Bronchial epithelial cell (primary cell): ENCODE data around the gene GIGYF2. TPM values are rescaled to one million over a fixed set of nuclear protein-coding genes. Genes with fewer than 3 reads are reported as not detected.

ENCODE experiments used
- DNase-seq: peaks from one replicate; pipeline ENCODE4 v3.0.0-alpha.2; 2010; ENCODE audit warnings: low read depth
- FAIRE-seq: peaks from 2 replicates; lab custom pipeline; 2011; peaks lifted over from hg19 to GRCh38; lab: Jason Lieb, UNC
- H3K27me3 ChIP-seq: 2 replicates; pipeline ENCODE4 v1.5.1; 2011; ENCODE audit warnings: low read length; ENCODE audit not compliant: control insufficient read depth, insufficient read depth
- H3K36me3 ChIP-seq: 2 replicates; pipeline ENCODE4 v1.5.1; 2011; ENCODE audit warnings: low read length; ENCODE audit not compliant: control insufficient read depth, insufficient read depth
- H3K4me3 ChIP-seq: 2 replicates; pipeline ENCODE4 v1.5.1; 2011; ENCODE audit warnings: mild to moderate bottlenecking, low read depth, low read length, control low read depth
- total RNA-seq: library from RNA; depleted of rRNA; stranded (reverse); fragments of >200 nt; gene quantifications from 2 replicates; pipeline ENCODE4 v1.2.1, GENCODE V29; 2014
- TF ChIP-seq, protein P1 (sequence below): IDR thresholded peaks from 2 replicates; pipeline ENCODE4 v1.5.1; 2011; ENCODE audit warnings: mild to moderate bottlenecking, moderate library complexity, low read length, control low read depth, inconsistent platforms; ENCODE audit not compliant: insufficient read depth, severe bottlenecking

GIGYF2 gene
- total RNA-seq, 1 donor from 2014 or later: 44.0 TPM

GRCh38 chr2:232836934-232837333 is 139.8 kb downstream of the GIGYF2 start:
- FAIRE-seq (peak; percentile 18), DNase-seq (no peak)
- TF ChIP-seq, protein P1, sequence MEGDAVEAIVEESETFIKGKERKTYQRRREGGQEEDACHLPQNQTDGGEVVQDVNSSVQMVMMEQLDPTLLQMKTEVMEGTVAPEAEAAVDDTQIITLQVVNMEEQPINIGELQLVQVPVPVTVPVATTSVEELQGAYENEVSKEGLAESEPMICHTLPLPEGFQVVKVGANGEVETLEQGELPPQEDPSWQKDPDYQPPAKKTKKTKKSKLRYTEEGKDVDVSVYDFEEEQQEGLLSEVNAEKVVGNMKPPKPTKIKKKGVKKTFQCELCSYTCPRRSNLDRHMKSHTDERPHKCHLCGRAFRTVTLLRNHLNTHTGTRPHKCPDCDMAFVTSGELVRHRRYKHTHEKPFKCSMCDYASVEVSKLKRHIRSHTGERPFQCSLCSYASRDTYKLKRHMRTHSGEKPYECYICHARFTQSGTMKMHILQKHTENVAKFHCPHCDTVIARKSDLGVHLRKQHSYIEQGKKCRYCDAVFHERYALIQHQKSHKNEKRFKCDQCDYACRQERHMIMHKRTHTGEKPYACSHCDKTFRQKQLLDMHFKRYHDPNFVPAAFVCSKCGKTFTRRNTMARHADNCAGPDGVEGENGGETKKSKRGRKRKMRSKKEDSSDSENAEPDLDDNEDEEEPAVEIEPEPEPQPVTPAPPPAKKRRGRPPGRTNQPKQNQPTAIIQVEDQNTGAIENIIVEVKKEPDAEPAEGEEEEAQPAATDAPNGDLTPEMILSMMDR: no peak
- Histone ChIP-seq H3K36me3 (peaks cover 15% of the 10 kb centered on the region), H3K27me3 (no peaks in the 10 kb centered on the region), H3K4me3 (no peak overlapping the region)

GRCh38 chr2:232838406-232838874 is 141.3 kb downstream of the GIGYF2 start:
- FAIRE-seq (no peak), DNase-seq (peak; percentile 48)
- TF ChIP-seq, protein P1: no peak
- Histone ChIP-seq H3K36me3 (peaks cover 10% of the 10 kb centered on the region), H3K27me3 (no peaks in the 10 kb centered on the region), H3K4me3 (no peak overlapping the region)

DNA sequence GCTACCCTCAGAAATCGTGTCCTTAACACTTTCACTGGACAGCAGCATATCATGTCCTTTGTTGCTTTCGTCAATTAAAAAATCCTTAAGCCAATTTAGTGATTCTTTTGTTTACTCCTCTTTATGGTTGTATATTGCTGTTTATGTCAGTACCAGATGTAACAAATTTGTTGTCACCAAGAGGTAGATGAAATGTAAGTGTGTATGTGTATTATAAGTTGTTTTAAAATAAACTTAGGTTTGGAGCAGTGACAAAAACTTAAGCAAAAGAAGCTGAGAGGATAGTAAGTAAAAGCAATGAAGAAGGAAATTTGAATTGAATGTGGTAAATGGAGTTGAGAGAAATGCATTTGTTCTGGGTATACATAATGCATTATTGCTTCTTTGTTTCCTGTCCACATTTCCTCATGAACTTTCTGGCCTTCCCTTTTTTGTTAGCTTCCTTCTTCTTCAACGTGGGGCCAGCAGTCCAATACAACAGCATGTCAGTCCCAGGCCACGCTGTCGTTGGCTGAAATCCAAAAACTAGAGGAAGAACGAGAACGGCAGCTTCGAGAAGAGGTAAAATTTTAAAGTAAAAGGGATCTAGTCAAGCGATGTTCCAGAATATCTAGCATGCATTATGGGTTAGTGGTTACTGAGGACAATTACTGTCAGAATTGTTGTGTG is 142.4 kb downstream of the GIGYF2 start:
- H3K36me3 ChIP-seq: peaks cover 9% of the 10 kb centered on the region
- TF ChIP-seq, protein P1: no peak
- no peaks in the 10 kb centered on the region for H3K27me3 ChIP-seq
- no peak overlapping the region for H3K4me3 ChIP-seq
- FAIRE-seq (no peak), DNase-seq (no peak)

- TF ChIP-seq, protein P1: no peak
- FAIRE-seq (no peak), DNase-seq (no peak)
- H3K4me3 ChIP-seq: no peak overlapping the region
- peaks cover 14% of the 10 kb centered on the region for H3K36me3 ChIP-seq
- H3K27me3 ChIP-seq: no peaks in the 10 kb centered on the region
Measured at GRCh38 chr2:232842689-232843088, 145.6 kb downstream of the GIGYF2 start.

- no peak for FAIRE-seq
- Histone ChIP-seq H3K36me3 (peaks cover 14% of the 10 kb centered on the region), H3K27me3 (no peaks in the 10 kb centered on the region), H3K4me3 (no peak overlapping the region)
- TF ChIP-seq, protein P1: no peak
- no peak for DNase-seq
Measured at GRCh38 chr2:232843834-232844233, 146.7 kb downstream of the GIGYF2 start.
